Kidney epithelial cell (primary cell): ENCODE measurements around the gene PSMD7. TPM values are rescaled to one million over a fixed set of nuclear protein-coding genes. Genes with fewer than 3 reads are reported as not detected.

Experiments used
- DNase-seq: peaks from one replicate; pipeline ENCODE4 v3.0.0-alpha.2; 2010; ENCODE audit warnings: low read depth
- H3K27me3 ChIP-seq: 2 replicates; pipeline ENCODE4 v1.6.0; 2011; ENCODE audit warnings: low read length; ENCODE audit not compliant: control insufficient read depth, insufficient read depth
- H3K36me3 ChIP-seq: 2 replicates; pipeline ENCODE4 v1.5.1; 2011; ENCODE audit warnings: low read length; ENCODE audit not compliant: control insufficient read depth, insufficient read depth
- H3K4me3 ChIP-seq: 2 replicates; pipeline ENCODE4 v1.5.1; 2011; ENCODE audit warnings: low read depth, mild to moderate bottlenecking, control low read depth, low read length
- CTCF ChIP-seq: IDR thresholded peaks from 2 replicates; pipeline ENCODE4 v1.5.1; 2011; ENCODE audit warnings: mild to moderate bottlenecking, moderate library complexity, low read length, control low read depth, inconsistent platforms; ENCODE audit not compliant: insufficient read depth, poor library complexity, severe bottlenecking
- total RNA-seq: library from RNA; depleted of rRNA; stranded (reverse); fragments of >200 nt; gene quantifications from 2 replicates; pipeline ENCODE4 v1.2.3, GENCODE V29; 2015

The PSMD7 gene
- total RNA-seq, 1 donor from 2014 or later, result 87.9 TPM

- Histone ChIP-seq H3K4me3 (no peak overlapping the region), H3K36me3 (peaks cover 2% of the 10 kb centered on the region), H3K27me3 (no peaks in the 10 kb centered on the region)
- DNase-seq, result no peak
- no peak for TF ChIP-seq CTCF
Observed at GRCh38 chr16:74305978-74306784, 9.6 kb downstream of the PSMD7 start.

GRCh38 chr16:74307383-74307782 is 10.8 kb downstream of the PSMD7 start:
- TF ChIP-seq CTCF, result no peak
- Histone ChIP-seq H3K36me3 (peaks cover 2% of the 10 kb centered on the region), H3K27me3 (no peaks in the 10 kb centered on the region), H3K4me3 (no peak overlapping the region)
- DNase-seq, result no peak

- peak; percentile 14 for DNase-seq
- H3K36me3 ChIP-seq, result no peaks in the 10 kb centered on the region
- no peak overlapping the region for H3K4me3 ChIP-seq
- H3K27me3 ChIP-seq, result no peaks in the 10 kb centered on the region
- peak; percentile 78 for TF ChIP-seq CTCF
Observed at GRCh38 chr16:74309789-74310781, 13.5 kb downstream of the PSMD7 start.

GRCh38 chr16:74315059-74315458 is 18.4 kb downstream of the PSMD7 start:
- no peaks in the 10 kb centered on the region for H3K36me3 ChIP-seq
- H3K27me3 ChIP-seq, result no peaks in the 10 kb centered on the region
- H3K4me3 ChIP-seq, result no peak overlapping the region
- no peak for DNase-seq
- TF ChIP-seq CTCF, result no peak

GRCh38 chr16:74320707-74321106 is 24.1 kb downstream of the PSMD7 start:
- DNase-seq, result no peak
- Histone ChIP-seq H3K27me3 (no peaks in the 10 kb centered on the region), H3K36me3 (no peaks in the 10 kb centered on the region), H3K4me3 (no peak overlapping the region)
- TF ChIP-seq CTCF, result no peak
